Endodermal cell (in vitro differentiated cells): ENCODE data around the gene DOCK10. TPM values are rescaled to one million over a fixed set of nuclear protein-coding genes. Genes with fewer than 3 reads are reported as not detected.

Experiments
- DNase-seq: peaks from one replicate; pipeline ENCODE4 v3.0.0-alpha.2; 2017
- H3K27ac ChIP-seq: 2 replicates; pipeline ENCODE4 v1.5.1; 2013; ENCODE audit warnings: mild to moderate bottlenecking, low read depth, low read length, moderate library complexity
- H3K27me3 ChIP-seq: 2 replicates; pipeline ENCODE4 v1.6.1; 2013; ENCODE audit warnings: mild to moderate bottlenecking, low read length, moderate library complexity; ENCODE audit not compliant: insufficient read depth, control insufficient read depth, poor library complexity, severe bottlenecking
- H3K36me3 ChIP-seq: 2 replicates; pipeline ENCODE4 v1.7.0; 2013; ENCODE audit warnings: mild to moderate bottlenecking, low read length, moderate library complexity; ENCODE audit not compliant: control insufficient read depth, insufficient read depth
- H3K4me1 ChIP-seq: one replicate; pipeline ENCODE4 v1.7.0; 2013; ENCODE audit warnings: low read length; ENCODE audit not compliant: control insufficient read depth, insufficient read depth
- H3K4me3 ChIP-seq: 2 replicates; pipeline ENCODE4 v1.5.1; 2013; ENCODE audit warnings: mild to moderate bottlenecking, low read length, moderate library complexity
- H3K9ac ChIP-seq: 2 replicates; pipeline ENCODE4 v1.6.1; 2013; ENCODE audit warnings: mild to moderate bottlenecking, low read length, moderate library complexity; ENCODE audit not compliant: poor library complexity, severe bottlenecking; ENCODE audit errors: extremely low read depth
- H3K9me3 ChIP-seq: 2 replicates; pipeline ENCODE4 v1.6.1; 2013; ENCODE audit warnings: mild to moderate bottlenecking, low read length, moderate library complexity; ENCODE audit not compliant: control insufficient read depth
- H3K27ac Mint-ChIP-seq: 2 replicates; pipeline ENCODE4 v1.8.0; 2020; ENCODE audit warnings: mixed read lengths
- H3K27me3 Mint-ChIP-seq: 2 replicates; pipeline ENCODE4 v1.8.0; 2021; ENCODE audit warnings: mild to moderate bottlenecking, mixed read lengths; ENCODE audit not compliant: insufficient read depth
- H3K36me3 Mint-ChIP-seq: 2 replicates; pipeline ENCODE4 v1.8.0; 2020; ENCODE audit warnings: low read depth, mixed read lengths
- H3K4me1 Mint-ChIP-seq: 2 replicates; pipeline ENCODE4 v1.8.0; 2020; ENCODE audit warnings: mixed read lengths
- H3K4me3 Mint-ChIP-seq: 2 replicates; pipeline ENCODE4 v1.8.0; 2020; ENCODE audit warnings: mild to moderate bottlenecking, moderate library complexity, mixed read lengths
- H3K9me3 Mint-ChIP-seq: 2 replicates; pipeline ENCODE4 v1.8.0; 2020; ENCODE audit warnings: mild to moderate bottlenecking, mixed read lengths
- WGBS, 2 experiments: methylation state at CpG; one replicate each; pipeline versions ENCODE4 v1.1.5 to v1.1.7; 2013; ENCODE audit warnings: missing lambda C conversion rate in 2 of 2, mixed read lengths in 1 of 2; ENCODE audit not compliant: insufficient coverage in 1 of 2, insufficient read length in 1 of 2; 5-methylcytosine and 5-hydroxymethylcytosine counted together
- total RNA-seq, 2 donors: library from RNA; stranded (reverse); fragmentation: NEBNext Ultra II Directional in 1 of 2; extraction: Animal tissue kit (Norgen Biotek cat#: 25700) in 1 of 2; gene quantifications; 2 replicates in 1 of 2; 3 replicates in 1 of 2; pipeline ENCODE4 v1.2.1, GENCODE V29; 2021
- TF ChIP-seq, protein P1 (sequence below): fragments of 200-600 bp; sonication (generic); conservative IDR thresholded peaks from 2 replicates; pipeline ENCODE4 v1.5.0; 2021; ENCODE audit warnings: antibody characterized with exemption, mild to moderate bottlenecking

Gene DOCK10
- total RNA-seq, 2 donors from 2014 or later, result 0.44 to 1.4 TPM

DNA sequence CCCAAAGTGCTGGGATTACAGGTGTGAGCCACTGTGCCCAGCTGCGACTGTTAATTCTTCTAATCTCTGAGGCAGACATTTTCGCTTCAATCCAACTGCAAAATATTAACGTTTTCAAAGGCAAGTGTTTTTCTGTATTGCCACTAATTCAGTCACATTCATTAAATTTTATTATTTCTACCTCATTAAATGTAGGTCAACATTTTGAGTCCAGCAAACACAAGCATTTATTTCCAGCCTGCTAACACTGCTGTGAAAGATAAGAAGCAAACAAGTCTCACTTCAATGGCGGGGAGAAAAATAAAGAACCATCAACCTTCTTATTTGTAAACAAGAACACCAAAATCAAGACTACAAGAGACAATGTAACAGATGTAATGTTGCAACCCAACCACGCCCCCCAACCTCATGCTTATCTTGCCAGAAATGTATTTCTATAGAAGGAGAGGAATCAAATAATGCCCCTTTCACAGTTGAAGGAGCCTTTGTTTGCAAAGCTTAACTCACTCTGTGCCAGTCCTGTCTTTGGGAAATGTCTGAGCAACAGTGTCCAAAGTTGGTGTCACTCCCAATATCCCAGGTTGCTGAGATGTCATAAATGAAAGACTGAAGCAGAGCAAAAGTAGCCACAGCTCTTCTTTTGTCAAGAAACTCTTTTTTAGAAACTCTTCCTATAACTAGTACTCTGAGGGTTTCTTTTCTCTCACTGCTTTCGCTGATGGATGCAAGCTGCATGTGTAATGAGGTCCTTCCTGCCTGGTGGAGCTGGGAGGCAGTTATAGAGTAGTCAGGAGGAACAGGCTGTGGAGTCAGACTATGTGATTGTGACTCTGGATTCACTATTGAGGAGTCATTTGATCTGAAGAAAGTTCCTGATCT is 8.6 kb downstream of the DOCK10 start:
- Histone ChIP-seq H3K4me3 (no peak overlapping the region), H3K27me3 (peaks cover 7% of the 10 kb centered on the region), H3K4me1 (no peaks in the 10 kb centered on the region), H3K27ac (no peak overlapping the region), H3K9ac (no peak overlapping the region), H3K9me3 (no peaks in the 10 kb centered on the region), H3K36me3 (no peaks in the 10 kb centered on the region)
- TF ChIP-seq, protein P1, sequence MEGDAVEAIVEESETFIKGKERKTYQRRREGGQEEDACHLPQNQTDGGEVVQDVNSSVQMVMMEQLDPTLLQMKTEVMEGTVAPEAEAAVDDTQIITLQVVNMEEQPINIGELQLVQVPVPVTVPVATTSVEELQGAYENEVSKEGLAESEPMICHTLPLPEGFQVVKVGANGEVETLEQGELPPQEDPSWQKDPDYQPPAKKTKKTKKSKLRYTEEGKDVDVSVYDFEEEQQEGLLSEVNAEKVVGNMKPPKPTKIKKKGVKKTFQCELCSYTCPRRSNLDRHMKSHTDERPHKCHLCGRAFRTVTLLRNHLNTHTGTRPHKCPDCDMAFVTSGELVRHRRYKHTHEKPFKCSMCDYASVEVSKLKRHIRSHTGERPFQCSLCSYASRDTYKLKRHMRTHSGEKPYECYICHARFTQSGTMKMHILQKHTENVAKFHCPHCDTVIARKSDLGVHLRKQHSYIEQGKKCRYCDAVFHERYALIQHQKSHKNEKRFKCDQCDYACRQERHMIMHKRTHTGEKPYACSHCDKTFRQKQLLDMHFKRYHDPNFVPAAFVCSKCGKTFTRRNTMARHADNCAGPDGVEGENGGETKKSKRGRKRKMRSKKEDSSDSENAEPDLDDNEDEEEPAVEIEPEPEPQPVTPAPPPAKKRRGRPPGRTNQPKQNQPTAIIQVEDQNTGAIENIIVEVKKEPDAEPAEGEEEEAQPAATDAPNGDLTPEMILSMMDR, result no peak
- H3K36me3 Mint-ChIP-seq, result no peaks in the 10 kb centered on the region
- DNase-seq, result no peak
- no peaks in the 10 kb centered on the region for H3K4me1 Mint-ChIP-seq
- H3K4me3 Mint-ChIP-seq, result no peak overlapping the region
- WGBS, 2 experiments, result 86 to 89% methylated on average over 4 to 6 of the region's 6 CpGs
- no peaks in the 10 kb centered on the region for H3K9me3 Mint-ChIP-seq
- peaks cover 5% of the 10 kb centered on the region for H3K27me3 Mint-ChIP-seq
- H3K27ac Mint-ChIP-seq, result no peak overlapping the region

DNA sequence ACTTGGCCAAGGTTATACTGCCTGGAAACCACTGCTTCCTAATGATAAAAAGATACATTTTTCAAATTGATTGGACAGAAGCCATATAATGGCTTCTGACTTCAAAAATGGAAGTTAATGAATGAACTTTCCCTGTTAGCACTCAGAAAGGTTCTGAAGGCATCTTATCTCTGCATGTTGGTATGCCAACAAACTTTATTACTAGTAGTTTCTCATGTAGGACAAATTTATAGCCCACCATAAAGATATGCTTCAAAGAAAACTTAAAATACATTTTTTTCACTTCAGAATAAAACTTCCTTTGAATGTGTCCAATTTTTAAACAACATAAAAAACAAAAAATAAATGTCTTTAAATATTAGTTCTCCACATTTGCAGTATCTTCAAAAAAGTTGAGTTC is 10.0 kb downstream of the DOCK10 start:
- Mint-ChIP-seq H3K36me3 (no peaks in the 10 kb centered on the region), H3K4me1 (no peaks in the 10 kb centered on the region), H3K9me3 (no peaks in the 10 kb centered on the region), H3K4me3 (no peak overlapping the region), H3K27ac (no peak overlapping the region), H3K27me3 (no peaks in the 10 kb centered on the region)
- H3K9ac ChIP-seq, result no peak overlapping the region
- DNase-seq, result no peak
- no peak overlapping the region for H3K27ac ChIP-seq
- no peaks in the 10 kb centered on the region for H3K9me3 ChIP-seq
- no peaks in the 10 kb centered on the region for H3K36me3 ChIP-seq
- no peak overlapping the region for H3K4me3 ChIP-seq
- no peaks in the 10 kb centered on the region for H3K4me1 ChIP-seq
- H3K27me3 ChIP-seq, result no peaks in the 10 kb centered on the region
- TF ChIP-seq, protein P1, result no peak

DNA sequence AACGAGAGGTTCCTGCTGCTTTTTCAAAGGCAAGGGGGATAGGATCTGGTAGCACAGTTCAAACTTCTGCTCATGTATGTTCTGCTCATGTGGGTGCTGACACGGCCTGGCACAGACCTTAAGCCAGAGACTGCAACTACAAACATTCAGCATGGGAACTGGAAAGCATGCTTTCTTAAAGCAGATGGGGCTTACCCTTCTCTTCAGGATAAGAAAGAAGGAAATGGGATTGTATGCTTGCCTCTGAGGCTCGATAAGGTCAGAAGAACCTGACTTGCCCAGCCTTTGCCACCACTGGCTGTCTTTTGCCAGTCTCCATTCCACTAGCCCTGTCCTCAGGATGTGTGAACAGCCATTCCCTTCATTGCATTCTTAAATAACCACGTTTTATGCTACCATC is 10.7 kb downstream of the DOCK10 start:
- Histone ChIP-seq H3K4me3 (no peak overlapping the region), H3K9ac (no peak overlapping the region), H3K9me3 (no peaks in the 10 kb centered on the region), H3K27ac (no peak overlapping the region), H3K4me1 (no peaks in the 10 kb centered on the region), H3K36me3 (no peaks in the 10 kb centered on the region), H3K27me3 (no peaks in the 10 kb centered on the region)
- Mint-ChIP-seq H3K9me3 (no peaks in the 10 kb centered on the region), H3K27ac (no peak overlapping the region), H3K4me1 (no peaks in the 10 kb centered on the region), H3K4me3 (no peak overlapping the region), H3K27me3 (no peaks in the 10 kb centered on the region), H3K36me3 (no peaks in the 10 kb centered on the region)
- 82 to 92% methylated on average over 2 to 4 of the region's 4 CpGs for WGBS, 2 experiments
- TF ChIP-seq, protein P1, result no peak
- DNase-seq, result no peak
